Keratinocyte (primary cell): Measurements from ENCODE around the gene NRG2. TPM values are rescaled to one million over a fixed set of nuclear protein-coding genes. Genes with fewer than 3 reads are reported as not detected.
A peak's percentile ranks its signal among the peaks of the same experiment; 100 is the strongest.

Experiments used
- DNase-seq: peaks from one replicate; pipeline ENCODE4 v3.0.0-alpha.2; 2011; ENCODE audit warnings: low read depth, missing footprints, low spot score
- FAIRE-seq: peaks from 2 replicates; lab custom pipeline; 2011; peaks lifted over from hg19 to GRCh38; lab: Jason Lieb, UNC
- H2AFZ ChIP-seq: 2 replicates; pipeline ENCODE4 v1.6.0; 2012; ENCODE audit warnings: low read length, control low read depth, inconsistent platforms; ENCODE audit not compliant: control insufficient read depth
- H3K27ac ChIP-seq: 2 replicates; pipeline ENCODE4 v1.5.1; 2011; ENCODE audit warnings: low read length; ENCODE audit not compliant: control insufficient read depth, insufficient read depth
- H3K27me3 ChIP-seq: 3 replicates; pipeline ENCODE4 v1.6.0; 2011; ENCODE audit warnings: low read length; ENCODE audit not compliant: control insufficient read depth, insufficient read depth; ENCODE audit errors: extremely low read depth
- H3K36me3 ChIP-seq, 2 experiments: 2 replicates in 1 of 2; 3 replicates in 1 of 2; pipeline ENCODE4 v1.5.1; 2011; ENCODE audit warnings: low read length in 2 of 2, mild to moderate bottlenecking in 1 of 2; ENCODE audit not compliant: control insufficient read depth in 2 of 2, insufficient read depth in 2 of 2; ENCODE audit errors: extremely low read depth in 1 of 2
- H3K4me1 ChIP-seq: 3 replicates; pipeline ENCODE4 v1.5.1; 2011; ENCODE audit warnings: low read length; ENCODE audit not compliant: control insufficient read depth, insufficient read depth; ENCODE audit errors: extremely low read depth
- H3K4me2 ChIP-seq: 3 replicates; pipeline ENCODE4 v1.6.0; 2011; ENCODE audit warnings: low read depth, low read length; ENCODE audit not compliant: control insufficient read depth, insufficient read depth; ENCODE audit errors: extremely low read depth
- H3K4me3 ChIP-seq, 3 experiments: fragments of 200-600 bp in 1 of 3; sonication (generic) in 1 of 3; 2 replicates in 2 of 3; 3 replicates in 1 of 3; pipeline ENCODE4 v1.5.1; 2011 to 2016; ENCODE audit warnings: low read length in 3 of 3, mild to moderate bottlenecking in 3 of 3, control low read depth in 2 of 3, inconsistent platforms in 1 of 3, low read depth in 1 of 3, mixed read lengths in 1 of 3, mixed run types in 1 of 3, moderate library complexity in 1 of 3; ENCODE audit not compliant: control insufficient read depth in 2 of 3, insufficient read depth in 2 of 3; ENCODE audit errors: extremely low read depth in 1 of 3
- H3K79me2 ChIP-seq: 2 replicates; pipeline ENCODE4 v1.6.0; 2012; ENCODE audit warnings: low read length; ENCODE audit not compliant: control insufficient read depth, insufficient read depth
- H3K9ac ChIP-seq: 3 replicates; pipeline ENCODE4 v1.6.0; 2011; ENCODE audit warnings: low read length; ENCODE audit not compliant: control insufficient read depth, insufficient read depth; ENCODE audit errors: extremely low read depth
- H3K9me1 ChIP-seq: 3 replicates; pipeline ENCODE4 v1.6.0; 2011; ENCODE audit warnings: low read length; ENCODE audit not compliant: control insufficient read depth, insufficient read depth; ENCODE audit errors: extremely low read depth
- H3K9me3 ChIP-seq: 2 replicates; pipeline ENCODE4 v1.5.1; 2012; ENCODE audit warnings: low read depth, low read length; ENCODE audit not compliant: control insufficient read depth
- H4K20me1 ChIP-seq: 3 replicates; pipeline ENCODE4 v1.6.0; 2011; ENCODE audit warnings: low read length; ENCODE audit not compliant: control insufficient read depth, insufficient read depth; ENCODE audit errors: extremely low read depth
- EZH2 ChIP-seq: IDR thresholded peaks from one replicate; pipeline ENCODE4 v1.6.1; 2012; ENCODE audit warnings: inconsistent platforms, mild to moderate bottlenecking, low read length, moderate library complexity
- dilution Hi-C: fragments of 300-500 bp; cut with MboI; formaldehyde crosslinking; loops from one replicate; pipeline ENCODE4 v1.7.0; 2020; ENCODE audit warnings: low sequenced_read_pairs; ENCODE audit not compliant: extremely low pct_ligation_motif_present
- polyA plus RNA-seq, 5 experiments: library from polyadenylated mRNA; depleted of rRNA in 3 of 5; stranded (reverse) in 3 of 5; stranded (forward) in 1 of 5; unstranded in 1 of 5; fragments of >200 nt; gene quantifications; 1 replicate in 1 of 5; 2 replicates in 3 of 5; 3 replicates in 1 of 5; pipeline versions ENCODE4 v1.2.1 to v1.2.3, GENCODE V29; 2011 to 2012; ENCODE audit warnings: missing spikeins in 2 of 5, low read depth in 1 of 5, low replicate concordance in 1 of 5
- TF ChIP-seq, protein P1 (sequence below), 3 experiments: IDR thresholded peaks in 1 of 3; conservative IDR thresholded peaks in 1 of 3; optimal IDR thresholded peaks in 1 of 3; 2 replicates in 2 of 3; 3 replicates in 1 of 3; pipeline versions ENCODE3 to v1.5.1; 2011; ENCODE audit warnings: low read length in 3 of 3, mild to moderate bottlenecking in 3 of 3, moderate library complexity in 2 of 3, control low read depth in 1 of 3, inconsistent platforms in 1 of 3; ENCODE audit not compliant: insufficient read depth in 2 of 3; ENCODE audit errors: extremely low read depth in 1 of 3

The NRG2 gene
- polyA plus RNA-seq, 1 donor (not counting 4 experiments of a cell fraction or from before 2014, with no cell fraction given): 0.13 TPM

GRCh38 chr5:139912804-139913203 lies 130.3 kb downstream of the NRG2 start:
- Histone ChIP-seq H3K4me1 (peaks cover 32% of the 10 kb centered on the region), H3K4me3 (no peak overlapping the region), H3K27me3 (no peaks in the 10 kb centered on the region), H3K4me2 (no peak overlapping the region), H3K9ac (no peak overlapping the region), H2AFZ (no peak overlapping the region), H4K20me1 (no peaks in the 10 kb centered on the region), H3K27ac (no peak overlapping the region), H3K79me2 (no peaks in the 10 kb centered on the region), H3K36me3 (no peaks in the 10 kb centered on the region), H3K9me3 (no peaks in the 10 kb centered on the region), H3K9me1 (no peaks in the 10 kb centered on the region)
- dilution Hi-C loops: no loop called here
- TF ChIP-seq, protein P1, sequence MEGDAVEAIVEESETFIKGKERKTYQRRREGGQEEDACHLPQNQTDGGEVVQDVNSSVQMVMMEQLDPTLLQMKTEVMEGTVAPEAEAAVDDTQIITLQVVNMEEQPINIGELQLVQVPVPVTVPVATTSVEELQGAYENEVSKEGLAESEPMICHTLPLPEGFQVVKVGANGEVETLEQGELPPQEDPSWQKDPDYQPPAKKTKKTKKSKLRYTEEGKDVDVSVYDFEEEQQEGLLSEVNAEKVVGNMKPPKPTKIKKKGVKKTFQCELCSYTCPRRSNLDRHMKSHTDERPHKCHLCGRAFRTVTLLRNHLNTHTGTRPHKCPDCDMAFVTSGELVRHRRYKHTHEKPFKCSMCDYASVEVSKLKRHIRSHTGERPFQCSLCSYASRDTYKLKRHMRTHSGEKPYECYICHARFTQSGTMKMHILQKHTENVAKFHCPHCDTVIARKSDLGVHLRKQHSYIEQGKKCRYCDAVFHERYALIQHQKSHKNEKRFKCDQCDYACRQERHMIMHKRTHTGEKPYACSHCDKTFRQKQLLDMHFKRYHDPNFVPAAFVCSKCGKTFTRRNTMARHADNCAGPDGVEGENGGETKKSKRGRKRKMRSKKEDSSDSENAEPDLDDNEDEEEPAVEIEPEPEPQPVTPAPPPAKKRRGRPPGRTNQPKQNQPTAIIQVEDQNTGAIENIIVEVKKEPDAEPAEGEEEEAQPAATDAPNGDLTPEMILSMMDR (optimal IDR thresholded peaks at IDR 0.05 in 1 of 3, IDR thresholded peaks at IDR 0.05 in 1 of 3, conservative IDR thresholded peaks at IDR 0.05 in 1 of 3; ENCODE audit: extremely low read depth in 1 of 3, insufficient read depth in 2 of 3, low read length in 3 of 3): no peak
- TF ChIP-seq EZH2: no peak
- no peak for DNase-seq
- FAIRE-seq: no peak

DNA sequence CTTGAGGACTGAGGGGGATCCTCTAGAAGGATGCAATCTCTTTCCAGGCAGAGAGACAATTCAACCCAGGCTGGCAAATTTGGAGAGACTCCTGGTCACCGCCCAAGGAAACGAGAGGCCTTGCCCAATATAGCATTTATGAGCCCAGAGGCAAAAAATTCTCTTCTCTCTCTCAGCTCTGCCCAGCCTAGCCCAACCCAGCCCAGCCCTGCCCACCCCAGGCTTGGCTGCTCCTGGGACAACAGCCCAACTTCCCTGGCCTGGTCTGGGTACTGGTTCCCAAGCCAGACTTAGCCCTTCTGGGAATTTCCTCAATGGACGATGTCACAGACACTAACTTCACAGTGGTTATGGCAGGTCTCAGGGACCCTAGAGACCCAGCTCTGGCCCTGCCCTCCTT lies 130.9 kb downstream of the NRG2 start:
- Histone ChIP-seq H4K20me1 (no peaks in the 10 kb centered on the region), H3K79me2 (no peaks in the 10 kb centered on the region), H2AFZ (no peak overlapping the region), H3K27ac (no peak overlapping the region), H3K4me1 (peaks cover 32% of the 10 kb centered on the region), H3K9me1 (no peaks in the 10 kb centered on the region), H3K27me3 (no peaks in the 10 kb centered on the region), H3K36me3 (no peaks in the 10 kb centered on the region), H3K9me3 (no peaks in the 10 kb centered on the region), H3K4me2 (peak overlapping the region; percentile 6), H3K4me3 (no peak overlapping the region), H3K9ac (no peak overlapping the region)
- TF ChIP-seq EZH2: no peak
- TF ChIP-seq, protein P1 (optimal IDR thresholded peaks at IDR 0.05 in 1 of 3, IDR thresholded peaks at IDR 0.05 in 1 of 3, conservative IDR thresholded peaks at IDR 0.05 in 1 of 3; ENCODE audit: extremely low read depth in 1 of 3, insufficient read depth in 2 of 3, low read length in 3 of 3): no peak
- dilution Hi-C loops: no loop called here
- no peak for FAIRE-seq
- no peak for DNase-seq
